NCI-H2171 (cell line): ENCODE results near the gene BPIFB3.
"Not testable (repeated sequence)": the region's sequence is repeated elsewhere in the genome, so short reads cannot be mapped to it uniquely, and the experiment has no call there.

Experiments used
- DNase-seq: peaks from one replicate; lab custom pipeline; 2025; lab: John Stamatoyannopoulos, UW

Gene BPIFB3

GRCh38 chr20:33028875-33029274, 24.8 kb upstream of the BPIFB3 start:
- no peak for DNase-seq

- no peak for DNase-seq
Observed at GRCh38 chr20:33030076-33030475, 23.6 kb upstream of the BPIFB3 start.

- no peak for DNase-seq
Observed at GRCh38 chr20:33030569-33030968, 23.1 kb upstream of the BPIFB3 start.

- DNase-seq, result no peak
Observed at GRCh38 chr20:33031531-33031930, 22.2 kb upstream of the BPIFB3 start, which contains the start of gene BPIFB6. BPIFB6 (plus strand) TSS chr20:33031648; CDS start chr20:33031648, 0 bp downstream.

GRCh38 chr20:33032555-33032954, 21.1 kb upstream of the BPIFB3 start:
- DNase-seq, result no peak

- DNase-seq, result no peak
Observed at GRCh38 chr20:33033381-33033780, 20.3 kb upstream of the BPIFB3 start.

- no peak for DNase-seq
Observed at GRCh38 chr20:33034115-33034514, 19.6 kb upstream of the BPIFB3 start.

GRCh38 chr20:33034901-33035492, 18.7 kb upstream of the BPIFB3 start:
- DNase-seq, result no peak

- DNase-seq, result no peak
Observed at GRCh38 chr20:33037456-33037855, 16.2 kb upstream of the BPIFB3 start.

- no peak for DNase-seq
Observed at GRCh38 chr20:33038243-33038642, 15.5 kb upstream of the BPIFB3 start.

- DNase-seq, result no peak
Observed at GRCh38 chr20:33042430-33042829, 11.3 kb upstream of the BPIFB3 start.

- no peak for DNase-seq
Observed at GRCh38 chr20:33042983-33043730, 10.5 kb upstream of the BPIFB3 start.

- DNase-seq, result no peak
Observed at GRCh38 chr20:33043731-33044181, 9.9 kb upstream of the BPIFB3 start.

GRCh38 chr20:33045129-33045721, 8.5 kb upstream of the BPIFB3 start:
- not testable (repeated sequence) for DNase-seq

- no peak for DNase-seq
Observed at GRCh38 chr20:33046412-33046811, 7.3 kb upstream of the BPIFB3 start.

- DNase-seq, result no peak
Observed at GRCh38 chr20:33051333-33051732, 2.4 kb upstream of the BPIFB3 start.

- DNase-seq, result no peak
Observed at GRCh38 chr20:33054381-33054780, 678 bp downstream of the BPIFB3 start.

- DNase-seq, result no peak
Observed at GRCh38 chr20:33054791-33055190, 1.1 kb downstream of the BPIFB3 start.

GRCh38 chr20:33059136-33059535, 5.4 kb downstream of the BPIFB3 start:
- no peak for DNase-seq

- no peak for DNase-seq
Observed at GRCh38 chr20:33059741-33060390, 6.2 kb downstream of the BPIFB3 start.

GRCh38 chr20:33061658-33062028, 7.9 kb downstream of the BPIFB3 start:
- no peak for DNase-seq

- no peak for DNase-seq
Observed at GRCh38 chr20:33062105-33062824, 8.6 kb downstream of the BPIFB3 start.
